GM23338 (cell line): ENCODE results near the gene UVRAG.

Source experiments
- CTCF ChIP-seq, 2 experiments: fragments of 200-600 bp in 1 of 2; sonication (generic) in 1 of 2; conservative IDR thresholded peaks; 2 replicates each; pipeline versions ENCODE4 v1.5.1 to v1.6.1; 2016 to 2017; ENCODE audit warnings: antibody characterized with exemption in 2 of 2, low read depth in 2 of 2, mild to moderate bottlenecking in 2 of 2, moderate library complexity in 1 of 2
- EZH2 ChIP-seq: fragments of 200-600 bp; sonication (generic); IDR thresholded peaks from one replicate; pipeline ENCODE4 v1.8.0; 2017; ENCODE audit warnings: antibody characterized with exemption, mild to moderate bottlenecking, low read depth; ENCODE audit not compliant: unreplicated experiment
- POLR2AphosphoS5 ChIP-seq: IDR thresholded peaks from 2 replicates; pipeline ENCODE4 v1.6.1; 2016; ENCODE audit warnings: antibody characterized with exemption, low read depth

- TF ChIP-seq CTCF (conservative IDR thresholded peaks at IDR 0.05; ENCODE audit: low read depth in 2 of 2) (no peak), POLR2AphosphoS5 (no peak), EZH2 (no peak)
Observed at GRCh38 chr11:75918331-75918730, 103.3 kb downstream of the UVRAG start.
